Stimulated activated CD8-positive, alpha-beta memory T cell treated with anti-CD3 and anti-CD28 coated beads, Interleukin-7, amount 100 ng/mL, for 48 hours (primary cell): ENCODE measurements around the gene INSIG2.
A peak's percentile ranks its signal among the peaks of the same experiment; 100 is the strongest.

Source experiments
- DNase-seq, 2 donors: peaks; one replicate each; pipeline ENCODE4 v3.0.0-alpha.2; 2020; ENCODE audit warnings: low read depth in 1 of 2; ENCODE audit errors: extremely low read depth in 1 of 2

The INSIG2 gene

DNA sequence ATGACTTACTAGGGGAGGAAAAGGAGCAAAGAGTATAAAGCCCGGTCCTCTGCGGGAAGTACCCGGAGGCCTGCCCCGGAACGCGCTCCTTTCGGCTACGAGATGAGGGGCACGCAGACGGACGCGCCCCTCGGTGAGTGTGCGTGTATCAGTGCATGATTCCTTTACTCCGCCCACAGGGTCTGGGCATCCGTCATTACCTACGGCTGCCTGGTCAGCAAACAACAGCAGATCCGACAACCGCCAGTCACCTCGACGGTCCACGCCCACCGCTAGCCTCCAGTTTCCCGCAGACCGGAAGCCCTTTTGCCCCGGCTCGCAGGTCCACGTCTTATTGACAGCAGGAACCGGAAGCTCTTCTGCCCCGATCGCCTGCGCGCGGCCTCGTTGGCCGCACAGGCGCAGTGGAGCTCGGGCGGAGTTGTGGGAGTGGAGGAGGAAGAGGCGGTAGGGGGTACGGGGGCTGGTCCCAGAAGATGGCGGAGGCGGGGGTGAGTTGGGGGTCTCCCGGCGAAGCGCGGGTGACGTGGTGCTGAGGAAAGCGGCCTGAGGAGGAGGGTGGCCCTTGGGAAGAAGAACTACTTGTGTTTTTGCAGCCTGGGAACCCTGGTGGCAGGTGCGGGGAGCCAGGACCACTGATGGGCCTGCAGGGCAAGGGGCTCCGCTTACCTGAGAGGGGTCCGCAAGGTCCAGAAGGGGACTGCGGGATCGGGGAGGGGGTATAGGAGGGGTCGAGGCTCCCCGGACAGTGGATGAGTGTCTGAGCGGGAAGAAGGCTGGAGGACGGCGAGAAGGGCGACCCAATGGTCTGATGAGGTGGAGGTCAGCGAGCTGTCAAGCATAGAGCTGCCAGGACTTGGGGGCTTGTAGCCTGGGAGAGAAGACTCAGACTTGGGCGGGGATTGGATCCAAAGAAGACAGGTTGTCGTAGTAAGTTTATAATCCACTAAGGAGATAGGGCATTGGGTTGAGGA, at the start of gene INSIG2:
INSIG2 (plus strand) TSS at position 421 of the 974 bp plus-strand sequence. CDS start 8,086 bp downstream, outside the sequence.
- peak; percentile 90 to 93 for DNase-seq

DNA sequence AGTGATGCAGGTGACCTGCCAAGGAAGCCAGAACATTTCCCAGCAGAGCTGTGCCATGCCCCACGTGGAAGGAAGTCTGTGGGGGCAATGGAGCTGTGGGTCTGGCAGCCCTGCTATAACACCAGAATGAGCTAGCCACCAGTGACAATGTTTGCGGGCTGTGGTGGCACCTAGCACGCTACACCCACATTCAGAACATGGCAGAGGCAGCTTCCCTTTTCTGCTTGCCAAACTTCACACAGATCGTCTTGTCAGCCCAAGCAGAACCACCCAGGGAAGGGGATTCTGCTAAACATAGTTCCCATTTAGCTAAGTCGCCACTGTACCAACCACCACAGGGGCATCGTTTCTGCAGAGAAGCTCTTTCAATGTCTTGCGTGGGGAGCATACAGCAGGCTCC, 47.4 kb upstream of the INSIG2 start:
- no peak for DNase-seq

DNA sequence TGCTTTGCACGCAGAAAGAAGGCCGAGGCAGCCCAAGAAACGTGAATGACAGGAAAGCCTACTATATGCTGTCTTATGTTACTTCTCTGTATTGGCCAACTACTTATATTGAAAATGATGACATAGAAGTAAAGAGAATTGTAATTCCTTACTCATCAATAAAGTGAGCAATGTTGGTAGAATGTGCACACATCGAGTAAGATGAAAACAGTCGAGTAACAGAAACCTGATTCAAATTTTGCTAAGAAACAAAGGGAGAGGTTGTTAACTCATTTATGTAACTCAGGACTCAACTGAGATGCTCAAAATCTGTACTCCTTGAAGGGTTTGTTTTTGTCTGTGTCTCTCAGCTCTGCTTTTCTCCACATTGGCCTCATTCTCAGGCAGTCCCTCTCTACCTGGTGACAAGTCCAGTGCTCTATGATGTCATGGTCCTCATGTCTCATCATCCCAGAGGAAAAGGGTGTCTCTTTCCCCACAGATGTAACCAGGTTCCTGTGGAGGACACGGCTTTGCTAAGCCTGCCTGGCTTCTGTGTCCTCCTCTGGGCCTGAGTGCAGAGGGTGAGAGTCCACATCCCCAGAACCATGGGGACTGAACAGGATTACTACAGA, 44.1 kb upstream of the INSIG2 start:
- DNase-seq = no peak

DNA sequence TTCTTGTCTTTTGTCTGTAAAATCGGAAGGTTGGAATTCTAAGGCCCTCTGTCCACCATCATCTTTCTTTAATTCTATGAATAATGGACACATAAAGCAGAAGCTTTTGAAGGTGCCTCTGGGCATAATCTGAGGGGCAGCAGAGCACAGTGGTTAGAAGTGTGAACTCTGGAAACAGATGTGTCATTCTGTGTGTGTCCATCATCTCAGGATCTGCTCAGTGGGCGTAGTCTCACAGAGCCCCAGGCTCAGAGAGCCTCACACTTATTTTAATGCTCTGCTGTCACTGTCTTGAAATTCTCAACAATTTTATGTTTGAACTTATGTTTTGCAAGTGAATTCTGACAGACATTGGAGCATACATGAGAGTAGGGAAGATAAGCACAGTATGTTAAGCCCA, 43.4 kb upstream of the INSIG2 start:
- DNase-seq = no peak

DNA sequence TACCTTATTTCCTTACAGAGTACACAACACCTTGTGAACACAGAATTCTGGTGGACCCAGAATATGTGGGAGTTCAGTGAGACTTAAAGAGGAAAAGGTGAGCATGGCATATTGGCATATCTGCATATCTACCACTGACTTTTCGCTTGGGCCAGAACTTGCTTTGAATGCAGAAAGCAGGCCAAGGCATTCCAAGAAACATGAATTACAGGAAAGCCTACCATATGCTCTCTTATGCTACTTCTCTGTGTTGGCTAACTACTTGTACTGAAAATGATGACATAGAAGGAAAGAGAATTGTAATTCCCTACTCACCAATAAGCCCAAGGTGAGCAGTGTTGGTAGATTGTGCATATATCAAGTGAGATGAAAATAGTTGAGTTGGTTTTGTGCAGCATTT, 43.0 kb upstream of the INSIG2 start:
- no peak for DNase-seq

DNA sequence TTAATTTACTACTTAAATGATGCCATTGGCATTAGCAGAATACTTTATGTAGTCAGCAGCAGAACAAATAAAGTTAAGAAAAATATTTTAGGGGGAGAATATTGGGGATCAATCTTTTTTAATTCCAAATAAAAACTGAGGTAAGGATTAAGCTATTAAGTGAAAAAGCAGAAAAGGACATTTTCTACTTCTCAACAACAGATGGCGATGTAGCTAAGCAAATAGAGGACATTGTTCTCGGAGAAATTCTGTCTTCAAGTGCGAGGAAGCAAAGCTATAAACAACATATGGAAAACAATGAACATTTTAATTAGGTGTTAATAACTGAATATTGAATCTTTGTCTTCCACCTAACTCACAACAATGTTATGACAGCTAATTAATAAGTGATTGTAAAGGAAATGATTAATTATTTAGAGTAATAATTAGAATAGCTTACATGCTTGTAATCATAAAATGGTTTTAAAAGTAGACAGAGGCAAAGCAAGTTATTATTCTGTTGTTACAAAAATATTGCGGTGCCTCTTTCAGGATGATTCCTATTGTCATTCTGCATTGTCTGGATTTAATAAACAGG, 41.5 kb upstream of the INSIG2 start:
- no peak for DNase-seq

DNA sequence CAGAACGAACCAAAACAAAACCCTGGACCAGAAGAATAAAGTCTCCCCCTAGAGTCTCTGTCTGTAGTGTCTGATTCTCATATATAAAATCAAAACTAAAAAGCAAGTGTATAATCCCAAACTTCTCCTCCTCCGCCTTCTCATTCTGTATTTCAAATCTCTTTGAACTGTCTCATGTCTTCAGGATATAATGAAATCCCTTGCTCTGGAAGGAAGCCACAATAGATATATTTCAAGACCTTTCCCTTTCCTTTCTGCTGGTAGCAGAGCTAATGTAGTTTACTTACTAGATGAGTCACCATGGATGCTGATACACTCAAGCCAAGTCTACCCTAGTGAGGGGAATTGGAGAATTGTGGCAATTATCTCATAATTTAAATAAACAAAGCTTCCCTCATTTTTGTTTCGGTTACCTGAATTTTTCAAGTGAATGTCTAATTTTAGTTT, 40.9 kb upstream of the INSIG2 start:
- DNase-seq = no peak

DNA sequence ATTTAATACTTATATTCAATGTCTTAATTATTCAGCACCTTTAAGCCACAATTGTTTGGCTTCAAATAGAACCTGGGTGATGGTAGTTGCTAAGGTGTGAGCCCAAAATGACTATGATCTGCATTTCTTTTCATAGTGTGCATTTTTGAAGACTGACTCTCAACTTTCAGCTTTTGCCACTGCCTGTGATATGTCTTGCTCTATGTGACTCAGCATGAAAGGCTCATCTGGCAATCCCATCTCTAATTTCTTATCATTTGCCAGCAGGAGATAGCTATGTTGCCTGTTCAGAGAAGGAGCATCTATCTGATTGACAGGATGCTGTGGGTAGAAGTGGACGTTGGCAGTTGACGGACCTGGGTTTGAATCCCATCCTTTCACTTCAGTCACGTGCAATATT, 39.9 kb upstream of the INSIG2 start:
- no peak for DNase-seq

DNA sequence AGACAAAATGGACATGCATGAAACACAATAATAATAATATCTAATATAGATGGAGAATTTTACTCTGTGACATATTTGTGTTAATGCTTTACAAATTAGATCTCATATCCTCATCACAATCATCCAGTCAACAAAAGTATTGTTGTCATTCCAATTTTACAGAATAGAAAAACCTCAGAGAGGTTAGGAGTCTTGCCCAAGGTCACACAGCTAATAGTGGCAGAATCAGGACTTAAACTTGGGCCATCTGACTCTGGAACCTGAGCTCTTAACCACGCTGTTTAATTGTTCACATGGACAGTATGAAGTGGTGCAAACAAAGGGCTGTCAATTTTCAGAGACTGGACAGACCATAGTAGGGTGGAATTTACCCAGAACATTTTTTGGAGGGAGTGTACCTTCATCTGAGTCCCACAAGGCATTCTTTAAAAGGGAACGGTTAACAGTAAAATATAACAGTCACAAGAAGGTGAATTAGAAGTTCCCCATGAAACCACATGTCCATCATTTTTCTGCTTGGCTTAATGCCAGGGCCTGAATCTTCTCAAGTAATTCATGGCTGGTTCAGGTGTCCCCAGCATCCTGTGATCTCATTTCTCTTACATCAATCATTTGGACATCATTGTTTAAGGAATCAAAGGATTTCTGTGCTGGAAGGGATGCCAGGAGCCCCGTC, 39.0 kb upstream of the INSIG2 start:
- no peak for DNase-seq

DNA sequence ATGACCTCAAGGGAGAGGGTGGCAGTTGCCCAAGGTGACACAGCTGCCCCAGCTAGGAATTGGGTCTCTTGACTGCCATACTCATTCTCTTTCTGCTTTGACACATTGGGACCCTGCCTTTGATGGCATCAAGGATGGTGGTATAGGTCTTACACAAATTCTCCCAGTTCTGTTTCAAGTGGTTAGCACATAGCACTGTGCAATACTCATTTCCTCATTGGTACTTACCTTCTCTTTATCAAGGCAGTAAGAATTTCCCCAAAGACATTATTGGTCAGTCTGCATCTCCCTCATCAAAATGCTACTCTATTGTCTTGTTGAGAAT, 38.5 kb upstream of the INSIG2 start:
- no peak for DNase-seq

DNA sequence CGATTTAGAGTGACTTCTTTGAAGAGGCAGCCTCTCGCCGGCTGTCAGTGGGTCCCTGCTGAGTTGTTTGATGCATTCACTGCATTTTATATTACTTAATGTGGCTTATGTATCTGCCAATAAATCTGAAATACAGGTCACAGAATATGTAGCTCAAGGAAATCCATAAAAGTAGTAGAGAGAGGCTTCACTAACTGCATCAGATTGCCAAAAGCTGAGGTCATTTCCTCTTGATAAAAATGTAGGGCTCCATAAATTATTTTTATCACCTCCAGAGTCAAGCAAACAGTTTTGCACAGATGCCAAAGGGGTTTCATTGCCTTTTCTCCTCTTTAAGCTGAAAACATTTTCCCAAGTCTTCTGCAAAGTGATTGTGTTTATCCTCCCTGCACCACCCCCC, 37.9 kb upstream of the INSIG2 start:
- DNase-seq = no peak

DNA sequence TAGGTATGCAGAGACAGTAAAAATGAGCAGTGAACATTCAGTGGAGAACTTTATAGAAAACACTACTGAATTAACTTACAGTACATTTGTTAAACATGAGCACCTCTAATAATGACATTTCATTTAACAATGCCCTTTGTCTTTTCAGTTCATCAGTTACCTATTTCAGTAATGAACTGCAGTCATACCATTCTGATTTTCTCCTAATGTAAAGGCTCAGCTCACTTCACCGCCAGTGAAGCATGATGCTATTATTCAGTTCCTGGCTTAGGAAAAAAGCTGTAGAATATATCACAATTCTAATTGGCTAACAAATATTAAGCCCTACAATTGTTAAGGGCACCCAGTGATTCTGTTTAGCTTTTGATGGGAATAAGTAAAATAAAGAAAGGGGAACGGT, 37.3 kb upstream of the INSIG2 start:
- no peak for DNase-seq

DNA sequence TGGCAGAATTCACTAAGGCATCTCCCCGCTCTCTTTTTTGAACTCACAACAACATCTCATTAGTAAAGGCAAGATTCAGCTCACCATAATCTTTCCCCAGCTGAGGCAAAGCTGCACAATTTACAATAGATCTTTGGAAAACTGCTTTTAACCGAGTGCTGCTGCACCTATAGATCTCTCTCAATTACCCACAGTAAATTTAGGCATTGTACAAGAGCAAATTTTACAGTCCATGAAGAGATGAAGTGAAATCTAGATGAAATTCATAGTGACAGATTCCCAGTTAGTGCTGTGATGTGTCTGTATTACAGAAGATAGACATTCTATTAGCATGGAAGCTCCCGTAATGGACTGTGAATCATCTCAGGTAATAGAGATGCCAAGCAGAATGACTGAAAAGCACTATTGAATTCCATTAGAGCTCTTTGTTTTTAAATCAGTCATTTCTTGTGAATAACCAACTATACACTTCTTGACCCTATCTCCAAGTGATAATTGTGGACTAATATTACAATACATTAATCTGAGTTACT, 36.4 kb upstream of the INSIG2 start:
- no peak for DNase-seq

DNA sequence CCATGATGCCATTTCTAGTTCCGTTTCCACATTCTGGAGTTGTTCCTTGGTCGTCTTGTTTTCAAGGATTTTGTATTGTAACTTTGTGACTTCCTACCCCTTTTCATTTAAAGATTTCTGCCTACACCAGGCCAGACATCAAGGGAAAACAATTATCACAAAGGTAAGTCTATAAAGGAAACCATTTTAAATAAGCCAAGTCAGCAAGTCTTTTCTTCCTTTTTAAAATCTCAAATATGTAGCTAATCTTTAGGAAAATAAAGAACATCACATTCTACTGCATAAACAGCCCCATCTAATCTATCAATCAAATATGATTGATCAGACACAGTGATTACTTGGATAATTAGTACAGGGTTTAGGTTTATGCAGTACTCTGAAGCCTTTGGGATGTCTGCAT, 35.8 kb upstream of the INSIG2 start:
- no peak for DNase-seq

DNA sequence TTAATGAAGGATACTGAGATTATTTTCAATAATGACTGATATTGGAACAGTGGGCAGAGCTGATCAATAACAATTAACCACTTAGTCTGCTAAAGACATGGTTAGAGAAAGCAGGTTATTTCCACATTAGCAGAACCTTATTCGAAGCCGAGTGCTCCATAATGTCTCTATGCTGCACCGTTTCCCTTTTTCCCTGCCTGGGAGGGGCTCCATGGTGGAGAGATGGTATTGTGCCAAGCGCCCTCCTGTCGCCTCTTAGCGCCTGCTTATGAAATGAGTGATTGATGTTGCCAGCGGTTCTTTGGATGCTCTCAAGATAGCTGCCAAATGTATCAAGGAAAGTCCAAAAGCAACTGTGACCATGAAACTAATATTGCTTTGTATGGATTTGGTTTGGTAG, 34.6 kb upstream of the INSIG2 start:
- DNase-seq = no peak

DNA sequence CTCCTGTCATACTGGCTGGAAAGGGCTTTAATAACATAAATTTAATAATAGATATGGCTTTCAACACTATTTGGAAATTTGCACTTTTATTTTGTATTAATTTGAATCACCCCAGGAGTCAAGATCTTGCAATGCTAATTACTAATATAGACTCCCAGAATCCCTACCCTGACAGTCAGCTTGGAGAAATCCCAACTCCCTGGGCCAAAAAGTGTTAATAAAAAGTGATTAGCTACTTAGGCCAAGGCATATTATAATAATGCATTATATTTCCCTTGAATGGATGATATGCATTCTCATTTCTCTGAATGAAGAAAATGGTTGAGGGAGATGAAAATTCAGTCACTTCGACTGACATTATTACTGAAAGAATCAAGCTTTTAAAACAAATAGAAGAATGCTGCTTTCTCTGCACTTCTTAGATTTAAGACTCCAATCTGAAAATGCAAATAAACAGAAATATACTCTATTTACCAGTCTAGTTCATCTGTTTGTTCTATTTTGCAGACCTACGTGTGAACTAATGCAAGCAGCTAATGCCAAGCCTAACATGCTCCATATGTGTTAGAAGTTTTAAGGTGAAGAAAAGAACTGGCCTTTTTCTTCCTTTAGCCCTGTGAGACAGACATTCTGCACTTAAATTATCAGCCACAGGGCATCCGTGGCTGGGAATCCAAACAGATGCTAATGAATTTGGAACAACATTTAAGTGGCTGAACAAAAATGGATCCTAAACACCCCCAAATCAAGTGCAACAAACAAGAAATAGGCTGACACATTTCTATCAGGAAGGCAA, 33.9 kb upstream of the INSIG2 start:
- DNase-seq = no peak

DNA sequence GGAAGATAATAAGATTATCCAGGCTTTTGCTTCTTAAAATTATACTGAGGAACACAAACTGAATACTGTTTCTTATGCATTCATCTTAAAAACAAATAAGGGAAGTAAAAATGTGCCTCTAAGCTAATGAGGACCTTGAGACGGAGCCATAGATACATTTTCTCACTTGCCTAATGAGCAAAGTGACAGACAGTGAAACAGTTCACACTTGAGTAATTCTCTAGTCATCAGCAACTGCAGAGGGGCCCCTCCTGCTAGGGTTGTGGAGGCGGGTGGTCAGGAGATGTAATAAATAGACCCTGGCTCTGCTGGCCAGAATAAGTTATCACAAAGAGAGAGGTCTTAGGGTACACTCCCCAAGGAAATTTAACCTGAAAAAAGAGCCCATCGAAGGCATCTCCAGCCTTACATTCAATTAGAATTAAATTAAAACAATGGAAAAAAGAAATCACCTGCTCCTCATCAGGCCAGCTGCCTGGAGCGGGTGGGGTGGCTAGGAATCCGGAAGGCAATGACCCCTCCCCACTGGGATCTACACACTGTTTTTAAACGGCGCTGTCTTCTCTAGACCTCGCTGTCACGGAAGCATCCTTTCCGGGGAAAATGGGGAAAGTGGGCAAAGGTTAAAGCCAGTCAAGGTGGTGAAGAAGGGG, 32.6 kb upstream of the INSIG2 start:
- no peak for DNase-seq

DNA sequence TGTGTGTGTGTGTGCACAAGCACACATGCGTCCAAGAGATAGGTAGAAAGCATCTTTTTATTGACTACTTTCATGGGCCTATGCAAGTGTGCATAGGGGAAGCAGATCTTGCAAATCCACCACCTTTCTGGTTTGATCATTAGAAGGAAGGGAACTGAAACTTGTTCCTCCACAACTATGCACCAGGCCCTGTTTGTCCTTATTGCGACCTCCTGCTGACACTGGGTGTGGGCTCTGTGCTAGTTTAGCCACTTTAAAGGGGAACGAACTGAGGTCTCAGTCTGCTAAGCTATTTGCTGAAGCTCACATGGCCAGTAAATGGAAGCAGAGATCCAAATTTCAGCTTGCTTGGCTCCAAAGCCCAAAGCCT, 32.1 kb upstream of the INSIG2 start:
- no peak for DNase-seq

DNA sequence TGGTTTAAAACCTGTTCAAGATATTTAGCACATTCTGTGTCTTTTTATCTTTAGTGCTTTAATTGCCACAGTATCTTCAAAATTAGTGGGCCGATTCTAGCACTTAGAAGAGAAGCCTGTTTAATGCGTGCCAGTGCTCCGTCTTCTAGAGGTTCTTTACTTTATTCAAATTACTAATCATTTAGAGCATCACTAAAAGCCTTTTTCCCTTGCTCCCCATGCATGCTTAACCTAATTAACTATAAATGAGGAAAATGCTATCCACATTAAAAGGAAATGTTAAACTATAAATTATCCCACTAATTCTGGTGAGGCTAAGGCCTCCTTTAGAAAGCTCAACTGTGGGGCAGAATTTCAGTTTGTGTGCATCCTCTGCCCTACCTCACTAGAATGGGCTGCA, 31.5 kb upstream of the INSIG2 start:
- no peak for DNase-seq

DNA sequence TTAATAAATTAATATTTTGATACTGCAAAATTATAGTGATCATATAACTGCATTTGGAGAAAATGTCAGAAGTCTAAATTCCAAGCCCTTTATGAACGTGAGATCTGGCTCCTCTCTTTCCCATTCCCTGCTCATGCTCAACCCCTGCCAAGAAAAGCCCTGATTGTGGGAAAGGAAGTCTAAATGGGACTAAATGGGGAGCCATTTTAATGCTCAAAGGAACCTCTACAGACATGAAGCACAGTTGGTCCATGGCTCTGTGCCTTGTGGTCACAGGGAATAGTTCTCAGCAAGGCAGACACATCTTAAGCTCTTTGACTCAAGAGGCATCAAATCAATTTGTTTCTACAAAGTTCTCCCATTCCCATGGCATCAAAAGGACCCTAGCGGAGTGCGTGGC, 29.3 kb upstream of the INSIG2 start:
- no peak for DNase-seq
